GM12878 (cell line): ENCODE measurements around the gene ING5.

ENCODE experiments used
- CTCF ChIP-seq, 3 experiments: IDR thresholded peaks in 2 of 3; conservative IDR thresholded peaks in 1 of 3; 2 replicates each; pipeline ENCODE4 v1.5.1; 2011; ENCODE audit warnings: low read depth in 3 of 3, low read length in 3 of 3, mild to moderate bottlenecking in 3 of 3, control low read depth in 2 of 3, moderate library complexity in 2 of 3, inconsistent platforms in 1 of 3, mixed read lengths in 1 of 3; ENCODE audit not compliant: control insufficient read depth in 2 of 3, insufficient read depth in 1 of 3; ENCODE audit errors: extremely low read depth in 1 of 3
- GABPA ChIP-seq: IDR thresholded peaks from 2 replicates; pipeline ENCODE4 v1.6.1; 2014; ENCODE audit warnings: antibody characterized with exemption, low read depth, mild to moderate bottlenecking, inconsistent platforms
- IRF3 ChIP-seq: fragments of 450-650 bp; IDR thresholded peaks from 2 replicates; pipeline ENCODE4 v1.6.1; 2014; ENCODE audit warnings: mild to moderate bottlenecking
- PBX3 ChIP-seq: IDR thresholded peaks from 2 replicates; pipeline ENCODE4 v1.6.1; 2011; ENCODE audit warnings: mild to moderate bottlenecking, low read depth, low read length, moderate library complexity; ENCODE audit not compliant: insufficient replicate concordance
- POLR2A ChIP-seq: IDR thresholded peaks from 2 replicates; pipeline ENCODE4 v1.6.1; 2011; ENCODE audit warnings: low read depth, mild to moderate bottlenecking, low read length
- TAF1 ChIP-seq: IDR thresholded peaks from 2 replicates; pipeline ENCODE4 v1.6.1; 2011; ENCODE audit warnings: mild to moderate bottlenecking, low read depth, low read length, borderline replicate concordance
- ZBTB11 ChIP-seq: fragments of 450-650 bp; formaldehyde crosslinking; IDR thresholded peaks from 2 replicates; pipeline ENCODE4 v1.5.0; 2022; ENCODE audit warnings: mild to moderate bottlenecking, missing genetic modification characterization

GRCh38 chr2:241678307-241678706 is 23.5 kb upstream of the ING5 start:
- TF ChIP-seq IRF3 (no peak), CTCF (IDR thresholded peaks at IDR 0.05 in 2 of 3, conservative IDR thresholded peaks at IDR 0.05 in 1 of 3; ENCODE audit: control insufficient read depth in 2 of 3, extremely low read depth in 1 of 3, insufficient read depth in 1 of 3, low read depth in 3 of 3, low read length in 3 of 3) (no peak), ZBTB11 (no peak), GABPA (no peak), TAF1 (no peak), POLR2A (no peak), PBX3 (no peak)
